CMK (cell line): Measurements from ENCODE around the gene CD79A.
"Not testable (repeated sequence)": the region's sequence is repeated elsewhere in the genome, so short reads cannot be mapped to it uniquely, and the experiment has no call there.

Source experiments
- DNase-seq: peaks from one replicate; pipeline ENCODE4 v3.0.0-alpha.2; 2010; ENCODE audit warnings: low read depth

Gene CD79A

GRCh38 chr19:41863209-41863931 is 13.7 kb upstream of the CD79A start:
- no peak for DNase-seq

DNA sequence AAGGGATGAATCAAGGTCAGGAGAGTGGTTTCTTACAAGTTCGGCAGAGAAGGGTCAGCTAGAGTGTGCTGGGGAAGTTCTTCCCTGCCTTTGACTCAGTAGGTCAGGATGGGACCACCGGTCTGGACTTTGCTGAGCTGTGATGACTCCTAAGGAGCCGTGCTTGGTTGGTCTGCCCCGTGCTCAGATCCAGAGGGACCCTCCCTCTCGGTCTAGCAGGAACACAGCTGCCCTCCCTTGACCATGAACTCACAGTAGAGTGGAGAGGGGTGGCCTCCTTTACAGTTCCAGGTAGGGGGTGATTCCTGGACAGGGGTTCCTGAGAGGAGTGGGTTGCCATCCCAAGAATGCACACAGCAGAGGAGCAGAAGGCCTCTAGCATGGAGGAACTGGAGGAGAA is 12.7 kb upstream of the CD79A start:
- DNase-seq = no peak

DNA sequence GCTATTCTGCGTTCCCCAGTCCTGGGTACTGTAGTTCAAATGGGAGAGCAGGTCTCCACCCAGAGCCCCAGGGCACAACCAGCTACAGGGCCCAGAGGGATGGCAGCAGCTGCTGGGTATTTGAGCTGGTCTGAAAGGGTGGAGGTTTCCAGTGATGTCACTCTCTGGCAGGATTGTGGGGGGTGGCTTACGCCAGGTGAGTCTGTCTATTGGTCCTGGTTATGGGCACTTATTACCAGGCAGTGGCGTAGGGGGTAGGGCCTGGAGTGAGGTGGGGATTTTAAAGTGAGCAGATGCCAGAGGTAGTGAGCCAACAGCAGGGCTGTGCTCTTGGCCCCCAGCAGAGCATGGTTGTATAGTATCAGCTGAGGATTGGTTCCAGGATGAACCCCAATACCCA is 10.8 kb upstream of the CD79A start:
- DNase-seq = no peak

GRCh38 chr19:41868120-41868988 is 8.7 kb upstream of the CD79A start:
- DNase-seq = no peak

GRCh38 chr19:41868989-41869300 is 8.1 kb upstream of the CD79A start:
- no peak for DNase-seq

DNA sequence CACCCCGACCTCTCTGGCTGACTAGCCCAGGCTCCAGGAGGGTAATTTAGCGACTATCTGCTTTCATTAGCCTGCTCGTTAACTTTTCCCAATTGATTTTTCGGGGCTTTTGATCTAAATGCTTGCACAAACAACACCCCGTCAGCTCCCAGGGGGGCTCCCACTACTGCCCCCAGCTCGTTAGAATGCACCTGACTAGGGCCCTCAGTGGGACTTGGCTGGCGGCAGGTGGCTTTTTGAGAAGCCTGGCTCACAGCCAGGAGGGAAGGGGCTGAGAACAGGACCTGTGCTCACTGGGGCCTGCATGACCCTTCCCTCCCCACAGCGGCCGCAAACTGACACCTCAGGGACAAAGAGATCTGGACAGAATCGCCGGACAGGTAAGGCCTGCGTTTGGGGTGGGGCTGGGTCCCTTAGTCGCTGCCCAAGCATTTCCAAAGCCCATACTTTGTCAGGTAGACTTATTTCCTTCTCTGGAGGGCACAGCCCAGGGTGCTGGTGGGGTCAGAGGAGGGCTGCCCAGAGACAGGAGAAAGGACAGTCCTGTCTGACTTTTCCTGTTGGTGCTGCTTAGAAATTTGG is 7.6 kb upstream of the CD79A start:
- no peak for DNase-seq

GRCh38 chr19:41870401-41870873 is 6.6 kb upstream of the CD79A start:
- no peak for DNase-seq

DNA sequence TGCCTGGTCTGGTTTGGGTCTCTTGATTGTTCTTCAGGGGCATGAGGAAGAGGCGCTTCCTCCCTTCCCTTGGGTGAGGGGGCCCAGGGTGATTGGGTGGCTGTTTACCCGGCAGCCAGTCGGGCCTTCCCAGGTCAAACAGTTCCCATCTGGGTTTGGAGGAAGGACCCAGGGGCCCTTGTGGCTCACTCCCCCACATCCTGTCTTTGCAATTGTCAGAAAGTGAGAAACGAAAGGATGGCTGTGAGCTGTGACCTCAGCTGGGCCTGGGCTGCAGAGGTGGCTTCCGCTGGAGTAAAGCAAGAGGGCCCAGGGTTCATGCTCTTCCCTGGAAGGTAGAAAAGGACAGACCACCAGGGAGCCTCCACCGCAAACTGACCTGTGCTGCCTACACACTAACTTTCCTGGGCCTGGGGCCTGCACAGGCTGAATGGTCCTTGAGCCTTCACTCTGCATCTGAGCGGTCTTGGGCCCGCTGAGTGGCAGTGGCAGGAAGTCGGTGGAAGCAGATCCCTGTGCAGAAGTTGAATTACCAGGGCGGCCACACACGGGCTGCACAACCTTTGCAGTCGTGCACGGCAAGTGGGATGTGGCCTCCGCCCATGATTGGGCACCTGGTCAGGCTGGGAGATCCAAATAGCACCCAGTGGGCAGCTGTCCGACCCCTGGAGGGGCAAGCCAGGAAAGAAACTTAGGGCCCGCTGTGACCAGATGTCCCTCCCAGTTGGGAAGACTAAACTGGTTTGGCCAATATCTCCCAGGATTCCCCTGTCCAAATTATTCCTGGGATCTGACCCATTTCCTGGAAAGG is 5.3 kb upstream of the CD79A start:
- DNase-seq = no peak

GRCh38 chr19:41872384-41872774 is 4.7 kb upstream of the CD79A start:
- no peak for DNase-seq

DNA sequence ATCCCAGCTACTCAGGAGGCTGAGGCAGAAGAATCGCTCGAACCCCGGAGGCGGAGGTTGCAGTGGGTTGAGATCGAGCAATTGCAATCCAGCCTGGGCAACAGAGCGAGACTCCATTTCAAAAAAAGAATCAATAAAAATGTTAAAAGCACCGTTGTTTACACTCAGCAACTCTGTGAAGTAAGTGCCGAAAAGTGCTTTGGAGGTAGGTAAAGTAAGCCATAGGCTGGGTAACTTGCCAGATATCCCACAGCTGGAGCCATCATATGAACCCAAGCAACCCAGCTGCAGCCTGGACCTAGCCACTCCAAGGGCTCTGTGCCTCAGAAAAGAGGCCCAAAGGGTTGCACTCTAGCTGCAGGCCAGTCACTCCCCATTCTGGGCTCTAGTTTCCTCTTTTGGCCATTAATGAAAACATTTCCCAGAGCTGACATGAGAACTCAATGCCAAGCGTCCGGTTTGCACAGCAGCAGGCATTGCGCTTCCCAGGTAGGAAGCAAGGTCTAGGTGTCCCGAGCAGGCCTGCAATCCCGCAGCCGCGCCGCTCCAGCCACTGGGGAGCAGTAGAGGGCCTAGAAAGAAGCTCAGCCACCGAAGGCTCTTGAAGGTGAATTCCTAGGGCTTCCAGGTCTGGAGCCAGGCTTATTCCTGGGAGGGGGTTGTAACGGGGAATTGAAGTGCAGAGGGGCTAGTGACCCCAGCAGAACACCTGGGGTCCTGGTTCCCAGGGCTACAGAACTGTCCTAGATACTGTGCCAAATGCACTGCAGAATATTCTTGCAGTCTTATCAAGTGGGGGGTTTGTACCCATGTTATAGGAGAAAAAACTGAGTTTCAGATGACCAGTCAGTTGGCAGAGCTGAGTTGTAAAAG is 4.1 kb upstream of the CD79A start:
- no peak for DNase-seq

GRCh38 chr19:41875973-41876372 is 1.1 kb upstream of the CD79A start:
- DNase-seq = not testable (repeated sequence)

DNA sequence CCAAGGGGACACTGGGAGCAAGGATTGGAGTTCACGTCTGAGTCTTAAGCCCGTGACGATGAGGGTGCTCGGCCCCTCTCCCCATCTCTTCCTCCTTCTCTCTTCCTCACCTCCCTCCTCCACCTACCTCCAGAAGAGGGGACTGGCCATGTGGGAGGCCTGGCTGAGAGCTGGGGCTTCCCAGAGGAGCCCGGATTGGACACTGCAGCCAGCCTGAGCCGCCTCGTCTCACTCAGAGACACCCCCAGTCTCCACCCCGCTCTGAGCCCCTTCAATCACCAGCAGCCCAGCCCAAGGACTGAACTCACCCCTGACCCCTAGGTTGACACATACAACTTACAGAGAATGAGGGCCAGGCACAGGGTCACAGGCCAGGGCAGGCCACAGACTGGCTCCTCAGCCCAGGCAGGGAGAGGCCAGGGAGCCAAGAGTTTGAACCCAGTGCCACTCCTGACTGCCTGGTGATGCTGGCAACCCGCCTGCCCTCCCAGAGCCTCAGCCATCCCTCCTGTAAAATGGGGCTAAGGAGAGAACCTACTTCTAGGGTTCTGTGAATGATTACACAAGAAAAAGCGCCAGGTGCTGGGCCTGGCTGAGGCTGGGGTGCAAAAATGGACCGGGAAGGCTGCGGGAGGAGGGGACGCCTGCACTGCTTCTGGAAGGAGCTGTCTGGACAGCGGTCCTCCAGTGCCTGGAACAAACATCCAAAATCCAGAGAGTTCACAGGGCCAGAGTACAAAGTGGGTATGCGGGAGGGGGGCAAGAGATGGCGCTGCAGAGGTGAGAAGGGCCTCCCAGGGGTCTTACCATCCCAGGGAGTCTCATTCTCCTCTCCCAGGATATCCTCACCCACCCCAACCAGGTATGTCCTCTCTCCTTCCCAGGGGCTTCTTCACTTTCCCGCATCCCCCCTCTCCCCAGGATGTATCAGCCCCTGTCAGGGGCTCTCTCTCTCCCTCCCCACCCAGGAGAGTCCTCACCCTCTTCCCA is 1.1 kb downstream of the CD79A start:
- DNase-seq = no peak

GRCh38 chr19:41879080-41879479 is 2.0 kb downstream of the CD79A start:
- DNase-seq = no peak

GRCh38 chr19:41879670-41880328 is 2.7 kb downstream of the CD79A start:
- DNase-seq = no peak

- no peak for DNase-seq
Observed at GRCh38 chr19:41880329-41880708, 3.2 kb downstream of the CD79A start.

DNA sequence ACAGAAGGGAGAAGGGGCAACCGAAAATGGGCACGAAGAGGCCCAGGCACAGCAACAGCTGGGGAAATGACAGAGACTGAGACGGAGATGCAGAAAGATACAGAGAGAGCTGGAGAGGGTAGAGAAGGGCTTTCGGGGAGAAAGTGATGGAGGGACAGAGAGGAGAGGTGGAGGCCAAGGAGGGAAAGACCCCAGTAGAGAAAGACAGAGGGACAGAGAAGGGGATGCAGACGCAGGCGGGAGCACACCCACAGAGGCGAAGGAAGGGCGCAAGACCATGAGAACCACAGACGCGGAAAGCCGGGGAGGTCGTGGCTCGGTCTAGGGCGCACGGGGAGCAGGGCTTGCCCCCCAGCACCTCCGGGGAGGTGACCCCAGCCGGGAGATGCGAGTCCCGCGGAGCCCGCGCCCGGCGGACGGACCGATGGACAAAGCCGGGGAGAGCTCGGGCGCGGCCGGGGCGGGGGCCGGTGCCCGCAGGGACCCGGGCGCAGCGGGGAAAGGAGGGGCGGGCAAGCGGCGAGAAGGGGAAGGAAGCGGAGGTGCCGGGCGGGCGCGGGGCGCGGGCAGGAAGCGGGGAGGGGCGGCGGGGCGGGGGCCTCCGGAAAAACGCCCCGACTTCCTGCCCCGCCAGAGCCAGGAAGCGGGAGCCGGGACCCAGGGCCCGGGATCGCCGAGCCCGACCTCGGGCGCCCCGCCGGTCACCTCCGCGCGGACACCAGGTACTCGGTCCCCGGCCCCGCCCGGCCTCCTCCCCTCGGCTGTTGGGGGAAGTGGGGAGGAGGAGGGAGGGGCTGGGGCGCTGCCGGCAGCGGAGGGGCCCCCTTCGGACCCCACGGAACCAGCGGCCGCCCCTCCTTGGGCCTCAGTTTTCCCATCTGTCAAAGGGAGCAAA is 5.7 kb downstream of the CD79A start, which contains the start of gene ARHGEF1:
ARHGEF1 (plus strand) TSS at position 617 of the 895 bp plus-strand sequence. CDS start 4,899 bp downstream, outside the sequence.
- no peak for DNase-seq

GRCh38 chr19:41883463-41883820 is 6.4 kb downstream of the CD79A start:
- no peak for DNase-seq
